H9 (cell line): ENCODE data around the gene OSBPL10. TPM values are rescaled to one million over a fixed set of nuclear protein-coding genes. Genes with fewer than 3 reads are reported as not detected.

Experiments
- DNase-seq: peaks from one replicate; pipeline ENCODE4 v3.0.0-alpha.2; 2017
- H2AFZ ChIP-seq: one replicate; pipeline ENCODE4 v1.6.1; 2013; ENCODE audit warnings: mild to moderate bottlenecking, low read length, control low read depth, moderate library complexity
- H2AK5ac ChIP-seq: 2 replicates; pipeline ENCODE4 v1.6.1; 2013; ENCODE audit warnings: low read length, control low read depth, mixed read lengths; ENCODE audit not compliant: insufficient read length
- H2BK120ac ChIP-seq: one replicate; pipeline ENCODE4 v1.6.1; 2013; ENCODE audit warnings: low read depth, mild to moderate bottlenecking, low read length, control low read depth, inconsistent platforms; ENCODE audit not compliant: poor library complexity, severe bottlenecking
- H2BK12ac ChIP-seq: 2 replicates; pipeline ENCODE4 v1.6.1; 2013; ENCODE audit warnings: low read length, control low read depth, mixed read lengths, low read depth; ENCODE audit not compliant: insufficient read length
- H2BK15ac ChIP-seq: 2 replicates; pipeline ENCODE4 v1.6.1; 2013; ENCODE audit warnings: low read depth, low read length, control low read depth
- H2BK20ac ChIP-seq: one replicate; pipeline ENCODE4 v1.6.1; 2013; ENCODE audit warnings: low read depth, mild to moderate bottlenecking, low read length, control low read depth, inconsistent platforms; ENCODE audit not compliant: poor library complexity, severe bottlenecking
- H2BK5ac ChIP-seq: 2 replicates; pipeline ENCODE4 v1.6.1; 2013; ENCODE audit warnings: low read length, control low read depth, mixed read lengths; ENCODE audit not compliant: insufficient read length
- H3K14ac ChIP-seq: 2 replicates; pipeline ENCODE4 v1.6.1; 2013; ENCODE audit warnings: low read length, control low read depth; ENCODE audit not compliant: insufficient read depth
- H3K18ac ChIP-seq: 2 replicates; pipeline ENCODE4 v1.6.1; 2013; ENCODE audit warnings: low read depth, mild to moderate bottlenecking, mixed read lengths, low read length, control low read depth; ENCODE audit not compliant: insufficient read length
- H3K23ac ChIP-seq: 2 replicates; pipeline ENCODE4 v1.6.1; 2013; ENCODE audit warnings: low read length, control low read depth, mixed read lengths, low read depth; ENCODE audit not compliant: insufficient read length
- H3K23me2 ChIP-seq: 2 replicates; pipeline ENCODE4 v1.6.1; 2013; ENCODE audit warnings: low read depth, mild to moderate bottlenecking, mixed read lengths, low read length, control low read depth; ENCODE audit not compliant: insufficient read length, poor library complexity, severe bottlenecking
- H3K27ac ChIP-seq: 2 replicates; pipeline ENCODE4 v1.5.1; 2013; ENCODE audit warnings: low read length, control low read depth, mixed read lengths, low read depth; ENCODE audit not compliant: insufficient read length
- H3K27me3 ChIP-seq: 2 replicates; pipeline ENCODE4 v1.6.1; 2013; ENCODE audit warnings: low read length, control low read depth, inconsistent platforms; ENCODE audit not compliant: insufficient read depth
- H3K4ac ChIP-seq: 2 replicates; pipeline ENCODE4 v1.6.1; 2013; ENCODE audit warnings: low read depth, mild to moderate bottlenecking, control low read depth, inconsistent platforms, low read length, moderate library complexity
- H3K4me1 ChIP-seq: 2 replicates; pipeline ENCODE4 v1.6.1; 2013; ENCODE audit warnings: low read length, control low read depth, inconsistent platforms; ENCODE audit not compliant: insufficient read depth
- H3K4me2 ChIP-seq: 2 replicates; pipeline ENCODE4 v1.6.1; 2013; ENCODE audit warnings: low read length, control low read depth, mixed read lengths; ENCODE audit not compliant: insufficient read length, insufficient read depth
- H3K56ac ChIP-seq: 2 replicates; pipeline ENCODE4 v1.6.1; 2013; ENCODE audit warnings: low read depth, mild to moderate bottlenecking, mixed read lengths, low read length, control low read depth; ENCODE audit not compliant: insufficient read length
- H3K79me1 ChIP-seq: 2 replicates; pipeline ENCODE4 v1.6.1; 2013; ENCODE audit warnings: low read depth, mild to moderate bottlenecking, moderate library complexity, low read length, control low read depth, inconsistent platforms; ENCODE audit not compliant: insufficient read depth, poor library complexity, severe bottlenecking
- H3K79me2 ChIP-seq: 2 replicates; pipeline ENCODE4 v1.6.1; 2013; ENCODE audit warnings: low read length, control low read depth, inconsistent platforms; ENCODE audit not compliant: insufficient read depth
- H3K9ac ChIP-seq: 2 replicates; pipeline ENCODE4 v1.6.1; 2013; ENCODE audit warnings: low read length, control low read depth, mixed read lengths; ENCODE audit not compliant: insufficient read length; ENCODE audit errors: extremely low read depth
- H3K9me3 ChIP-seq: one replicate; pipeline ENCODE4 v1.6.1; 2013; ENCODE audit warnings: low read depth, low read length, inconsistent platforms; ENCODE audit not compliant: control insufficient read depth
- H3T11ph ChIP-seq: one replicate; pipeline ENCODE4 v1.6.1; 2013; ENCODE audit warnings: mild to moderate bottlenecking, low read length, control low read depth, inconsistent platforms
- H4K20me1 ChIP-seq: one replicate; pipeline ENCODE4 v1.6.1; 2013; ENCODE audit not compliant: control insufficient read depth, insufficient read length, insufficient read depth
- H4K5ac ChIP-seq: 2 replicates; pipeline ENCODE4 v1.6.1; 2013; ENCODE audit warnings: low read depth, mild to moderate bottlenecking, mixed read lengths, low read length, control low read depth; ENCODE audit not compliant: insufficient read length
- H4K8ac ChIP-seq: replicated peaks from 2 replicates; pipeline ENCODE4 v1.6.1; 2013; ENCODE audit warnings: low read length, control low read depth, mixed read lengths, low read depth; ENCODE audit not compliant: insufficient read length
- H4K91ac ChIP-seq: 2 replicates; pipeline ENCODE4 v1.6.1; 2013; ENCODE audit warnings: low read depth, mild to moderate bottlenecking, moderate library complexity, mixed read lengths, low read length, control low read depth; ENCODE audit not compliant: insufficient read length
- H3K27ac Mint-ChIP-seq, 3 experiments: 2 replicates in 2 of 3; 3 replicates in 1 of 3; pipeline ENCODE4 v1.8.0; 2020 to 2021; ENCODE audit warnings: mixed read lengths in 3 of 3, mild to moderate bottlenecking in 1 of 3, moderate library complexity in 1 of 3
- H3K27me3 Mint-ChIP-seq: 2 replicates; pipeline ENCODE4 v1.8.0; 2021; ENCODE audit warnings: low read depth, mild to moderate bottlenecking, moderate library complexity, mixed read lengths
- H3K36me3 Mint-ChIP-seq, 3 experiments: 2 replicates in 2 of 3; 3 replicates in 1 of 3; pipeline ENCODE4 v1.8.0; 2020 to 2021; ENCODE audit warnings: low read depth in 3 of 3, mixed read lengths in 3 of 3; ENCODE audit not compliant: insufficient read depth in 1 of 3
- H3K4me1 Mint-ChIP-seq, 2 experiments: 2 replicates each; pipeline ENCODE4 v1.8.0; 2020; ENCODE audit warnings: mixed read lengths in 2 of 2
- H3K4me3 Mint-ChIP-seq, 2 experiments: 2 replicates in 1 of 2; 3 replicates in 1 of 2; pipeline ENCODE4 v1.8.0; 2020 to 2021; ENCODE audit warnings: mild to moderate bottlenecking in 2 of 2, mixed read lengths in 2 of 2, moderate library complexity in 1 of 2
- H3K9me3 Mint-ChIP-seq, 2 experiments: 2 replicates in 1 of 2; 3 replicates in 1 of 2; pipeline ENCODE4 v1.8.0; 2020; ENCODE audit warnings: mild to moderate bottlenecking in 2 of 2, mixed read lengths in 2 of 2, moderate library complexity in 1 of 2
- WGBS: extraction: QIAGEN DNeasy Blood & Tissue Kit; methylation state at CpG from one replicate; pipeline ENCODE4 v1.1.7; 2013; ENCODE audit warnings: missing lambda C conversion rate, low lambda C conversion rate, mixed read lengths; ENCODE audit not compliant: insufficient read length; ENCODE audit errors: extremely low coverage; 5-methylcytosine and 5-hydroxymethylcytosine counted together
- long read RNA-seq: library from polyadenylated mRNA; unstranded; transcript quantifications from one replicate; pipeline ENCODE4 v2.0.0, GENCODE V29; 2020
- total RNA-seq: library from RNA; stranded (reverse); gene quantifications from 2 replicates; pipeline ENCODE4 v1.2.1, GENCODE V29; 2021
- TF ChIP-seq, protein P1 (sequence below): fragments of 200-600 bp; sonication (generic); conservative IDR thresholded peaks from 3 replicates; pipeline ENCODE4 v1.8.0; 2021; ENCODE audit warnings: antibody characterized with exemption, mild to moderate bottlenecking

Gene OSBPL10, protein sequence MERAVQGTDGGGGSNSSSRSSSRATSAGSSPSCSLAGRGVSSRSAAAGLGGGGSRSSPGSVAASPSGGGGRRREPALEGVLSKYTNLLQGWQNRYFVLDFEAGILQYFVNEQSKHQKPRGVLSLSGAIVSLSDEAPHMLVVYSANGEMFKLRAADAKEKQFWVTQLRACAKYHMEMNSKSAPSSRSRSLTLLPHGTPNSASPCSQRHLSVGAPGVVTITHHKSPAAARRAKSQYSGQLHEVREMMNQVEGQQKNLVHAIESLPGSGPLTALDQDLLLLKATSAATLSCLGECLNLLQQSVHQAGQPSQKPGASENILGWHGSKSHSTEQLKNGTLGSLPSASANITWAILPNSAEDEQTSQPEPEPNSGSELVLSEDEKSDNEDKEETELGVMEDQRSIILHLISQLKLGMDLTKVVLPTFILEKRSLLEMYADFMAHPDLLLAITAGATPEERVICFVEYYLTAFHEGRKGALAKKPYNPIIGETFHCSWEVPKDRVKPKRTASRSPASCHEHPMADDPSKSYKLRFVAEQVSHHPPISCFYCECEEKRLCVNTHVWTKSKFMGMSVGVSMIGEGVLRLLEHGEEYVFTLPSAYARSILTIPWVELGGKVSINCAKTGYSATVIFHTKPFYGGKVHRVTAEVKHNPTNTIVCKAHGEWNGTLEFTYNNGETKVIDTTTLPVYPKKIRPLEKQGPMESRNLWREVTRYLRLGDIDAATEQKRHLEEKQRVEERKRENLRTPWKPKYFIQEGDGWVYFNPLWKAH
- total RNA-seq: 42.7 and 46.7 TPM in 2 replicates
- long read RNA-seq, full-length matches to known transcripts: 2 of 87 reads
- long read RNA-seq, partial matches to known transcripts: 18 of 87 reads
- long read RNA-seq, other reads (novel, unspliced or antisense): 67 of 87 reads

DNA sequence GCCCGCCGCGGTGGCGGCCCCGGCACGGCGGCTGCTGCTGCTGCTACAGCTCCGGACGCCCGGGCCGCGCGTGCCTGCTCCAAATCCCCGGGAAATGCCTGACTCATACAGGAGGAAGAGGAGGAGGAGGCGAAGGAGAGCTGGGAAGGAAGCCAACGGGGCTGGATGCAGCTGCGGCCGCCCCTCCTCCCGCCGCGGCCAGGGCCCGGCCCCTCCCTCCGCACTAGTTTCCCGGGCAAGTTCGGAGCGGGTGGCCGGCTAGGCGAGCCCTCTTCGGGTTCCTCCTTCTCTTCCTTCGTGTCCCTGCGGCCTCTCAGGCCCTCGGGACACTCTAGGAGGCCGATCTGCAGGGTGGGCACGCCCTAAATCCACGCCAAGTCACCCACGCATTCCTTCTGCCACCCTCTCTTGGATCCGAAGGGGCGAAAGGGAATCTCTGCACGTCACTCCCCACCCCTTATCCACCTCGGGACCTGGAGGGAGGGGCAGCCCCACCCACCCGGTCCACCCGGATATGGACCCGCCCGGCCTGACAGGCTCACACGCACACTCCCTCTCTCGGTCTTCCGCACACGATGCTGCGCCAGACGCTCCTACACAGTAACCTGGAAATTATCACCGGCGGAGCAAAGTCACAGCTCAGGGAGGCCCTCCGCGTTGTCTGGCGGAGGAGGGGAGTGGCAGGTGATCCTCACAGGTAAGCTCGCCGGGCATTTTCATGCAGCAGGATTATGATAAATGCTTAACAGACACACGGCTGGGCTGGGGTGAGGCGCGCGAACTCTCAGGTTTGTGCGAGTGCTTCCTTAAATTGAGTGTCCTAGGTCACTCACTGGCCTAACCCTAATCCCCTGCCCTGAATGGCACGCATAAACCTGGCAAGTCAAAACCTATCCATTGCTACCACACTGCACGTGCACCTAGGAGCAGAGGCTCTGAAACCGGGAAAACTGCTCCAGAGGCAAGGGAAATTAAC, at the start of gene OSBPL10, which contains the start of gene ZNF860:
OSBPL10 (minus strand) TSS at position 57 of the 976 bp plus-strand sequence. CDS start 83 bp downstream, outside the sequence.
ZNF860 (plus strand) TSS at position 545 of the 976 bp plus-strand sequence. CDS start 7,330 bp downstream, outside the sequence.
- H2AFZ ChIP-seq: no peak within 1 kb of the TSS
- H4K8ac ChIP-seq: no peak within 1 kb of the TSS
- no peak within 1 kb of the TSS for H2AK5ac ChIP-seq
- Mint-ChIP-seq H3K9me3 (no peaks in the 10 kb centered on the region), H3K36me3 (peaks cover 3 to 13% (median 11%) of the 10 kb centered on the region in 3 experiments), H3K27ac (peak within 1 kb of the TSS; percentile 70 to 93 (median 88)), H3K27me3 (peaks cover 10% of the 10 kb centered on the region), H3K4me3 (peak within 1 kb of the TSS; percentile 90 to 94), H3K4me1 (peaks cover 16 to 26% of the 10 kb centered on the region in 2 experiments)
- no peak within 1 kb of the TSS for H3T11ph ChIP-seq
- no peak within 1 kb of the TSS for H2BK12ac ChIP-seq
- H3K14ac ChIP-seq: peak within 1 kb of the TSS; percentile 77; the same call in 1 of the 2 replicates
- peak within 1 kb of the TSS; percentile 81 for H3K9ac ChIP-seq
- H3K4ac ChIP-seq: no peak within 1 kb of the TSS
- no peak within 1 kb of the TSS for H2BK20ac ChIP-seq
- H3K79me1 ChIP-seq: no peaks in the 10 kb centered on the region
- H3K79me2 ChIP-seq: peaks cover 11% of the 10 kb centered on the region; the same call in 1 of the 2 replicates
- H4K5ac ChIP-seq: no peak within 1 kb of the TSS
- no peak within 1 kb of the TSS for H2BK120ac ChIP-seq
- WGBS: no CpG with 5 or more reads among the region's 65 CpGs
- H3K9me3 ChIP-seq: no peaks in the 10 kb centered on the region
- H3K4me2 ChIP-seq: peak within 1 kb of the TSS; percentile 79
- H3K56ac ChIP-seq: no peak within 1 kb of the TSS
- no peak within 1 kb of the TSS for H3K27ac ChIP-seq
- no peak within 1 kb of the TSS for H2BK5ac ChIP-seq
- peak within 1 kb of the TSS; percentile 71 for H3K18ac ChIP-seq
- DNase-seq: peak; percentile 80
- no peak within 1 kb of the TSS for H2BK15ac ChIP-seq
- H3K4me1 ChIP-seq: no peaks in the 10 kb centered on the region; the same call in 1 of the 2 replicates
- TF ChIP-seq, protein P1, sequence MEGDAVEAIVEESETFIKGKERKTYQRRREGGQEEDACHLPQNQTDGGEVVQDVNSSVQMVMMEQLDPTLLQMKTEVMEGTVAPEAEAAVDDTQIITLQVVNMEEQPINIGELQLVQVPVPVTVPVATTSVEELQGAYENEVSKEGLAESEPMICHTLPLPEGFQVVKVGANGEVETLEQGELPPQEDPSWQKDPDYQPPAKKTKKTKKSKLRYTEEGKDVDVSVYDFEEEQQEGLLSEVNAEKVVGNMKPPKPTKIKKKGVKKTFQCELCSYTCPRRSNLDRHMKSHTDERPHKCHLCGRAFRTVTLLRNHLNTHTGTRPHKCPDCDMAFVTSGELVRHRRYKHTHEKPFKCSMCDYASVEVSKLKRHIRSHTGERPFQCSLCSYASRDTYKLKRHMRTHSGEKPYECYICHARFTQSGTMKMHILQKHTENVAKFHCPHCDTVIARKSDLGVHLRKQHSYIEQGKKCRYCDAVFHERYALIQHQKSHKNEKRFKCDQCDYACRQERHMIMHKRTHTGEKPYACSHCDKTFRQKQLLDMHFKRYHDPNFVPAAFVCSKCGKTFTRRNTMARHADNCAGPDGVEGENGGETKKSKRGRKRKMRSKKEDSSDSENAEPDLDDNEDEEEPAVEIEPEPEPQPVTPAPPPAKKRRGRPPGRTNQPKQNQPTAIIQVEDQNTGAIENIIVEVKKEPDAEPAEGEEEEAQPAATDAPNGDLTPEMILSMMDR: no peak
- peaks cover 14% of the 10 kb centered on the region for H3K23me2 ChIP-seq
- 0 out of 2 replicates have a peak, but pooled peaks cover 1% of the 10 kb centered on the region for H3K27me3 ChIP-seq
- H4K20me1 ChIP-seq: no peaks in the 10 kb centered on the region
- no peak within 1 kb of the TSS for H3K23ac ChIP-seq
- no peak within 1 kb of the TSS for H4K91ac ChIP-seq
